HepG2 (cell line): ENCODE measurements around the gene OTUB2. TPM values are rescaled to one million over a fixed set of nuclear protein-coding genes. Genes with fewer than 3 reads are reported as not detected.

Experiments
- ATAC-seq: fragments of 200-7000 bp; cut with Tn5 transposase; 3 replicates; pipeline ENCODE4 v1.9.1; 2020; ENCODE audit warnings: mild to moderate bottlenecking, moderate library complexity
- BruUV-seq: library from RNA; stranded (reverse); fragments of 400-500 nt; replicated peaks from 2 replicates; lab custom pipeline; 2021; lab: Mats Ljungman, UMichigan
- CTCF ChIA-PET: fragments of 300-600 bp; formaldehyde crosslinking; extraction: SDS; loops from one replicate; lab custom pipeline; 2021; ENCODE audit warnings: low total read pairs, inconsistent platforms, low intra/inter-chr PET ratio; lab: Yijun Ruan, JAX
- POLR2A ChIA-PET: fragments of 350-600 bp; sonication (Branson Sonifier 250); formaldehyde crosslinking; loops from one replicate; lab custom pipeline; 2020; ENCODE audit warnings: antibody characterized with exemption, inconsistent platforms; lab: Yijun Ruan, JAX
- DNase-seq: peaks from one replicate; pipeline ENCODE4 v3.0.0-alpha.2; 2015; ENCODE audit warnings: low spot score
- FAIRE-seq: peaks from 3 replicates; lab custom pipeline; 2011; peaks lifted over from hg19 to GRCh38; lab: Jason Lieb, UNC
- H2AFZ ChIP-seq: one replicate; pipeline ENCODE4 v1.6.1; 2011; ENCODE audit warnings: low read length, inconsistent platforms
- H3K27ac ChIP-seq: fragments of 300-600 bp; 3 replicates; pipeline ENCODE4 v1.8.0; 2011; ENCODE audit warnings: mixed run types, mild to moderate bottlenecking, mixed read lengths, low read length, inconsistent platforms; ENCODE audit not compliant: insufficient read depth; ENCODE audit errors: extremely low read length
- H3K27me3 ChIP-seq, 2 experiments: fragments of 200-600 bp in 1 of 2; 2 replicates in 1 of 2; 3 replicates in 1 of 2; pipeline versions ENCODE4 v1.6.0 to v1.8.0; 2011; ENCODE audit warnings: low read length in 2 of 2, mild to moderate bottlenecking in 2 of 2, moderate library complexity in 2 of 2, inconsistent platforms in 1 of 2; ENCODE audit not compliant: insufficient read depth in 2 of 2, control insufficient read depth in 1 of 2
- H3K36me3 ChIP-seq, 2 experiments: fragments of 200-600 bp in 1 of 2; replicated peaks in 1 of 2; 2 replicates in 1 of 2; 3 replicates in 1 of 2; pipeline versions ENCODE4 v1.5.1 to v1.8.0; 2011; ENCODE audit warnings: low read length in 2 of 2, inconsistent platforms in 1 of 2; ENCODE audit not compliant: insufficient read depth in 2 of 2, control insufficient read depth in 1 of 2
- H3K4me1 ChIP-seq: 2 replicates; pipeline ENCODE4 v1.5.1; 2012; ENCODE audit warnings: low read length, inconsistent platforms; ENCODE audit not compliant: insufficient read depth
- H3K4me2 ChIP-seq: 2 replicates; pipeline ENCODE4 v1.6.0; 2011; ENCODE audit warnings: low read depth, low read length, inconsistent platforms
- H3K4me3 ChIP-seq, 3 experiments: fragments of 200-600 bp in 1 of 3; sonication (generic), shearing (Covaris generic) in 1 of 3; replicated peaks in 1 of 3; 2 replicates each; pipeline ENCODE4 v1.5.1; 2011 to 2016; ENCODE audit warnings: low read length in 3 of 3, inconsistent platforms in 2 of 3, low read depth in 2 of 3, mild to moderate bottlenecking in 2 of 3, control low read depth in 1 of 3, mixed read lengths in 1 of 3; ENCODE audit not compliant: insufficient read depth in 1 of 3
- H3K79me2 ChIP-seq: one replicate; pipeline ENCODE4 v1.6.1; 2011; ENCODE audit warnings: low read length, inconsistent platforms; ENCODE audit not compliant: insufficient read depth
- H3K9ac ChIP-seq: 2 replicates; pipeline ENCODE4 v1.6.0; 2011; ENCODE audit warnings: mild to moderate bottlenecking, low read depth, low read length, inconsistent platforms; ENCODE audit not compliant: insufficient read depth
- H3K9me3 ChIP-seq: 2 replicates; pipeline ENCODE4 v1.5.1; 2012; ENCODE audit warnings: mild to moderate bottlenecking, low read length
- H4K20me1 ChIP-seq: 2 replicates; pipeline ENCODE4 v1.6.0; 2011; ENCODE audit warnings: inconsistent platforms, mild to moderate bottlenecking, low read length, moderate library complexity; ENCODE audit not compliant: insufficient read depth
- HNRNPLL ChIP-seq: fragments of 200-400 bp; formaldehyde crosslinking; IDR thresholded peaks from 2 replicates; pipeline ENCODE4 v1.6.1; 2017; ENCODE audit warnings: mild to moderate bottlenecking, low read depth, low read length; ENCODE audit not compliant: poor library complexity, severe bottlenecking
- PHF20 ChIP-seq: sonication (generic); formaldehyde crosslinking; IDR thresholded peaks from 2 replicates; pipeline ENCODE4 v1.5.0; 2020; ENCODE audit warnings: mild to moderate bottlenecking, missing genetic modification reagents
- ZFP36 ChIP-seq: fragments of 150-350 bp; IDR thresholded peaks from 2 replicates; pipeline ENCODE4 v1.6.1; 2018; ENCODE audit warnings: borderline replicate concordance, low read length, low read depth; ENCODE audit not compliant: partially characterized antibody
- ZNF234 ChIP-seq: sonication (generic); formaldehyde crosslinking; conservative IDR thresholded peaks from 2 replicates; pipeline ENCODE4 v1.5.1; 2020; ENCODE audit warnings: mild to moderate bottlenecking, missing genetic modification reagents
- ZNF44 ChIP-seq: sonication (generic); formaldehyde crosslinking; IDR thresholded peaks from 2 replicates; pipeline ENCODE4 v1.5.1; 2020; ENCODE audit warnings: mild to moderate bottlenecking, missing genetic modification reagents
- WGBS: methylation state at CpG from one replicate; pipeline ENCODE4 v1.1.6; 2017; ENCODE audit warnings: low lambda C conversion rate; 5-methylcytosine and 5-hydroxymethylcytosine counted together
- in situ Hi-C: cut with HindIII; loops from 2 replicates; pipeline ENCODE4 v1.10.0; 2017; ENCODE audit warnings: low pct_unique_long_range_greater_than_20kb; ENCODE audit not compliant: extremely low pct_ligation_motif_present
- intact Hi-C: fragments of 100-400 bp; cut with micrococcal nuclease; formaldehyde crosslinking; loops from one replicate; pipeline ENCODE4 v1.10.0; 2022; ENCODE audit not compliant: unreplicated experiment
- polyA plus RNA-seq, 8 experiments: library from polyadenylated mRNA; depleted of rRNA in 3 of 8; stranded (reverse) in 7 of 8; unstranded in 1 of 8; fragments of >200 nt; fragmentation: Illumina TruSeq in 4 of 8; extraction: Trizol in 4 of 8; gene quantifications; 2 replicates each; pipeline versions ENCODE4 v1.2.1 to v1.2.3, GENCODE V29; 2011 to 2016; ENCODE audit warnings: low read depth in 4 of 8, missing spikeins in 1 of 8, mixed read lengths in 1 of 8; ENCODE audit not compliant: insufficient read depth in 1 of 8
- total RNA-seq, 5 experiments: library from RNA; depleted of rRNA; stranded (reverse); fragments of >200 nt; fragmentation: Illumina TruSeq; extraction: Trizol; gene quantifications; 2 replicates each; pipeline ENCODE4 v1.2.3, GENCODE V29; 2016; ENCODE audit warnings: low read depth in 1 of 5

OTUB2 gene
- total and polyA plus RNA-seq, 2 of the 13 experiments (the other 11 are each of a cell fraction or from before 2014, with no cell fraction given), result 2.2 to 2.4 TPM

DNA sequence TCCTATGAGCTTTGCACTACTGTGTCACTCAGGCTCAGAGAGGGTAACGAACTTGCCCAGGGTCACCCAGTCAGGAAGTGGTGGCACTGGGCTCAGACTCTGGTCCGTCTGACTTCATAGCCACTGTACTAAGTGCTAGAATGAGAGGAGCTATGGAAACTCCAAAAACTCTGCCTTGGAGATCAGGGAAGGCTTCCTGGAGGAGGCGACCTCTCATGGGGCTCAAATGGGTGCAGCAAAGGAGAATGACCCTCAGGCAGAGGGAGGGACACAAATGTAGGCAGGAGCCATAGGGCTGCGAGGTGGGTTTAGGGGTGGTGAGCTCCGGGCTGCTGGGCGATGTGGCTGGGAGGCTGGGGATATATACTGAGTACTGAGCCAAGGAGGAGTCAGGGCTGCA, 25.9 kb upstream of the OTUB2 start:
- ChIA-PET CTCF (interaction anchor here (1.5 kb wide), 1 partner anchor 60 kb away, joined by 4 read pairs; no protein-coding TSS in a partner anchor), POLR2A (interaction anchor here (0.7 to 1.8 kb wide), 5 partner anchors 21 to 293 kb away, joined by 3 to 7 read pairs (median 5); partner anchors contain the start of gene SERPINA10)
- H4K20me1 ChIP-seq, result no peaks in the 10 kb centered on the region
- H3K36me3 ChIP-seq, result no peaks in the 10 kb centered on the region
- no peaks in the 10 kb centered on the region for H3K79me2 ChIP-seq
- H3K27me3 ChIP-seq, result peaks cover 0 to 28% of the 10 kb centered on the region in 2 experiments; a peak in 4 of 5 replicates
- H3K4me2 ChIP-seq, result no peak overlapping the region
- no peak overlapping the region for H3K9ac ChIP-seq
- no TSS peak for BruUV-seq
- WGBS, result 39% methylated on average over 6 of the region's 6 CpGs
- peak; percentile 64 for TF ChIP-seq ZFP36
- TF ChIP-seq ZNF44 (CRISPR knock-in tag), result no peak
- in situ Hi-C loops, result loop anchor here (5.0 kb wide), 1 partner anchor 58 kb away; no protein-coding TSS in a partner anchor
- peaks cover 79% of the 10 kb centered on the region for H3K4me1 ChIP-seq
- no peak for DNase-seq
- H3K4me3 ChIP-seq, result no peak overlapping the region
- H3K9me3 ChIP-seq, result no peaks in the 10 kb centered on the region
- no peak for FAIRE-seq
- H3K27ac ChIP-seq, result no peak overlapping the region
- no peak overlapping the region for H2AFZ ChIP-seq
- ATAC-seq, result no peak
- intact Hi-C loops, result no loop called here

- FAIRE-seq (no peak), DNase-seq (no peak)
- CTCF ChIA-PET, result interaction anchor here (0.8 to 1.5 kb wide), 4 partner anchors 16 to 62 kb away, joined by 3 to 17 read pairs (median 8); no protein-coding TSS in a partner anchor
Observed at GRCh38 chr14:94001016-94001415, 25.1 kb upstream of the OTUB2 start.

More at GRCh38 chr14:94001016-94001415, 25.1 kb upstream of the OTUB2 start:
- Histone ChIP-seq H4K20me1 (no peaks in the 10 kb centered on the region), H3K4me1 (peaks cover 76% of the 10 kb centered on the region), H3K27me3 (peaks cover 0 to 20% of the 10 kb centered on the region in 2 experiments; a peak in 4 of 5 replicates), H3K36me3 (no peaks in the 10 kb centered on the region), H3K27ac (no peak overlapping the region), H2AFZ (no peak overlapping the region), H3K79me2 (no peaks in the 10 kb centered on the region), H3K9ac (no peak overlapping the region), H3K4me3 (peak overlapping the region in 1 of 3 experiments; percentile 54; a peak in 1 of 6 replicates), H3K4me2 (peak overlapping the region; percentile 55), H3K9me3 (no peaks in the 10 kb centered on the region)
- in situ Hi-C loops, result loop anchor here (5.0 kb wide), 1 partner anchor 59 kb away; no protein-coding TSS in a partner anchor
- TF ChIP-seq HNRNPLL (peak; percentile 94), PHF20 (CRISPR knock-in tag) (0 out of 2 replicates have a peak, but pooled peaks have one; percentile 33), ZNF234 (no peak)
- BruUV-seq, result no TSS peak
- no CpG with 5 or more reads among the region's 13 CpGs for WGBS
- intact Hi-C loops, result loop anchor here (1.0 kb wide), 2 partner anchors 16 to 60 kb away; no protein-coding TSS in a partner anchor
- POLR2A ChIA-PET, result interaction anchor here (1.1 to 1.8 kb wide), 4 partner anchors 21 to 61 kb away, joined by 3 to 7 read pairs (median 5); no protein-coding TSS in a partner anchor
- no peak; the same call in 2 of the 3 replicates for ATAC-seq
